ENCODE data around the gene AUTS2.

DNA sequence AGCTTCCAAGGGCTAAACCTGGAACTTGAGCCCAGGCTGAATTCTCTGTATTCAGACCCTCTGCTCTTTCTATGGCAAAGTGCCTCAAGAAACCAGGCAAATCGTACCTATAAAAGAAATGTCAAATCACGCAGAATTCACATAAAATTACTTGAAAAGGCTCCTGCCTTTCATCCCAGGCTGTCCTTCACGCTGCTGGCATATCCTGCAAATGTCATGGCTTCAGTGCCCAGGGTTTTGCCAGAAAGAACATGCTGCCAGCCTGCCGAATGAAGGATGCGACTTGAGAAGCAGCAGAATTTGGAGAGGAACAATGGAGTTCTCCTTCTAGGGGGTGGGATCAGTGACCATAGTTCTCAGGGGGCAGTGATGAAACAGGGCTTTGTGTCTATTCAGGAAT, 931.2 kb downstream of the AUTS2 start:
- TF ChIP-seq, protein P1, sequence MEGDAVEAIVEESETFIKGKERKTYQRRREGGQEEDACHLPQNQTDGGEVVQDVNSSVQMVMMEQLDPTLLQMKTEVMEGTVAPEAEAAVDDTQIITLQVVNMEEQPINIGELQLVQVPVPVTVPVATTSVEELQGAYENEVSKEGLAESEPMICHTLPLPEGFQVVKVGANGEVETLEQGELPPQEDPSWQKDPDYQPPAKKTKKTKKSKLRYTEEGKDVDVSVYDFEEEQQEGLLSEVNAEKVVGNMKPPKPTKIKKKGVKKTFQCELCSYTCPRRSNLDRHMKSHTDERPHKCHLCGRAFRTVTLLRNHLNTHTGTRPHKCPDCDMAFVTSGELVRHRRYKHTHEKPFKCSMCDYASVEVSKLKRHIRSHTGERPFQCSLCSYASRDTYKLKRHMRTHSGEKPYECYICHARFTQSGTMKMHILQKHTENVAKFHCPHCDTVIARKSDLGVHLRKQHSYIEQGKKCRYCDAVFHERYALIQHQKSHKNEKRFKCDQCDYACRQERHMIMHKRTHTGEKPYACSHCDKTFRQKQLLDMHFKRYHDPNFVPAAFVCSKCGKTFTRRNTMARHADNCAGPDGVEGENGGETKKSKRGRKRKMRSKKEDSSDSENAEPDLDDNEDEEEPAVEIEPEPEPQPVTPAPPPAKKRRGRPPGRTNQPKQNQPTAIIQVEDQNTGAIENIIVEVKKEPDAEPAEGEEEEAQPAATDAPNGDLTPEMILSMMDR (IDR thresholded peaks at IDR 0.05; ENCODE audit: low read length) = no peak
- no peak for TF ChIP-seq EZH2 (IDR thresholded peaks at IDR 0.05; ENCODE audit: borderline replicate concordance, low read length)

Measured in OCI-LY1 (cell line).